HK-2 (cell line): ENCODE measurements around the gene TIGD3.
A peak's percentile ranks its signal among the peaks of the same experiment; 100 is the strongest.

Experiments
- DNase-seq: peaks from one replicate; pipeline ENCODE4 v3.0.0-alpha.2; 2018; ENCODE audit not compliant: unreplicated experiment

Gene TIGD3

DNA sequence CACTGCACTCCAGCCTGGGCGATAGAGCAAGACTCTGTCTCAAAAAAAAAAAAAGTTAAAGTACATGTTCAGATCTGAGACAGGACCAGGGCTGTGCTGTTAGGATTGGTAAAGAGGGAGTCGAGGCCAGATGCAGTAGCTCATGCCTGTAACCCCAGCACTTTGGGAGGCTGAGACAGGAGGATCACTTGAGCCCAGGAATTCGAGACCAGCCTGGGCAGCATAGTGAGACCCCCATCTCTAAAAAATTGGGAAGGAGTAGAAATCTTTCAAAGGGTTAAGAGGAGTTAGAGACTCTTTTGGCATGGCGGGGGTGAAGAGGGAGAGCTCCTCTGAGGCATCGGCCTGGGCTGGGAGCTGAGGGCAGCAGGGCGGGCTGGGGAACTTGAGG is 16.1 kb downstream of the TIGD3 start:
- no peak for DNase-seq

DNA sequence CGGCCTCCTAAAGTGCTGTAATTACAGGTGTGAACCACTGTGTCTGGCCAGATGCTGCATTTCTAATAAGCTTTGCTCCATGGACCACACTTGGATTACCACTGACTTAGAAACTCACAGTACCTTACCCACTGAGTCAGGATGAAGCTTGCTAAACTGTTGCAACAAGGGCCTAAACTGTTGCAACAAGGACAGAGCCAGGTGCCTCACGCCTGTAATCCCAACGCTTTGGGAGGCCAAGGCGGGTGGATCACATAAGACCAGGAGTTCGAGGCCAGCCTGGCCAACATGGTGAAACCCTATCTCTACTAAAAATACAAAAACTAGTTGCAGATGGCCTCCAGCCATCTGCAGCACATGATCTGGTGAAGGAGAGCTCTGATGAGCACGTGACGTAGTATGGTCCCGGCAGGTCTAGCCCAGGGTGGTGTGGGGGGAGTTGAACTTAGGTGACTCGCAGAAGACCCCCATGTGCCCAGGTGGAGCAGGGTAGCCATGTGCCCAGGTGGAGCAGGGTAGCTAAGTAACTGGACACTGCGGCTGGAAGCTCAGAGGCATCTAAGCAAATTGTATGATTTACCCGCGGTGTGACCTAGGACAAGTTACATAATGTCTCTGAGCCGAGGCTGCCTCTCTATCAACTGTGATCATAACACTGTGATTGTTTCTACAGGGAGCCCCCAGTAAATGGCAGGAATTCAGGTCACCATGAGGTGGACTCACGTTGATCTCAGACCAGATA is 19.5 kb downstream of the TIGD3 start:
- no peak for DNase-seq

DNA sequence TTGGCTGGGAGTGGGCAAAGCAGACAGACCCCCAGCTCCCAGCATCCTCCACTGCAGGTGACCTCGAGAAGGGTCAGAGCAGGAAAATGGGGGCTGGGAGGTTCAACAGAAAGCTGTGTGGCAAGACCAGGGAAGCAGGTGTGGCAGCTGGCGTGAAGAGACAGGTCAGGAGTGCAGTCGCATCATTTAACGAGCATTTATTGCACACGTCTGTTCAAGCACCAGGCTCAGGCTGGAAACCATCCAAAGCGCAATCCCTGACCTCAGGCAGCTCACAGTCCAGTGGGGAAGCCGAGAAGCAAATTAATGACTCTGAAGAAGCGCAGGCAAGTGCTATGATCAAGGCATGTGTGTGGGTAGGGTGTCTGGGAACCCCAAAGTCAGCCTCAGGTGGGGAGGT is 20.5 kb downstream of the TIGD3 start:
- DNase-seq, result no peak

DNA sequence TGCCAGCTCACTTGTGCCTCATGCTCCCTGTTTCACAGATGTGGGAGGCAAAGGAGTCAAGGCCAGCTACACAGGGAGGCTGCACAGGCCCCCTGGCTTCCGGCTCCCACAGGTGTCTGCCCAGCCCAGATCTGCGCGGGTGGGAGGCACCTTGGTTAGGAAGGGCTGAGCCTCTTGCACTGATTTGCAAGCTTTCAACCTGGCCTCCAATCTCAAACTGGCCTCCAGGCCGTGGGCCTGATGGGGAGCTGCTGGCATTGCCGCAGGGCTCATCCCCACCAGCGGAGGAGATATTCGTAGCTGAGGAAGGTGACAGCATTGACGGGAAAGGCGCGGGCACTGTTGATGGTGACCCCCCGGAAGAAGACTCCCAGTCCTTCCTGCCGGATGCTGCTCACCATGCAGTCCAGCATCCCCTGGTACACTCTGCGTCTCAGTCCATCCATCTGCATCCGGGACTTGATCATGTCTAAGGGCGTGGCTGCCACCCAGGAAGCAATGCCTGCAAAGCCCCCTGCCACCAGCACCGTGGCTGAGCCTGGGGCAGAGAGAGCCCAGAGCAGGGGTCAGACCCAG is 21.7 kb downstream of the TIGD3 start:
- no peak for DNase-seq

DNA sequence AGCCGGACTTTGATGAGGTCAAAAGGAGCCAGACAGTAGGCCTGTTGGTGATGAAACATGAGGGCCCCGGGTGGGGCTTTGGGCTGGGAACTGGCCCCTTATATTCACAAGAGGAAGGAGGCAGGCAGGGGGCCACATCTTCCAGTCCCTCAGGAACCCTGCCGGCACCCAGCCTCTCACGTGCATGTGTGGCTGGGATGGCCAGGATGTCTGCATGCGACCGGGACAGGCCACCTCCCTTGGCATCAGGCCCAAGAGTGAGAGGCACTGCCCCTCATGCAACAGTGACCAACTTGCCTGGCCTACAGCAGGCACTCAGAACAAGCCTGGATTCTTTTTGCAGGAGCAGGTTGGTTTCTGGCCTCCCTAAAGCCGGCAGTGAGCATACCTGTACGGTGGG is 22.5 kb downstream of the TIGD3 start:
- DNase-seq, result no peak

DNA sequence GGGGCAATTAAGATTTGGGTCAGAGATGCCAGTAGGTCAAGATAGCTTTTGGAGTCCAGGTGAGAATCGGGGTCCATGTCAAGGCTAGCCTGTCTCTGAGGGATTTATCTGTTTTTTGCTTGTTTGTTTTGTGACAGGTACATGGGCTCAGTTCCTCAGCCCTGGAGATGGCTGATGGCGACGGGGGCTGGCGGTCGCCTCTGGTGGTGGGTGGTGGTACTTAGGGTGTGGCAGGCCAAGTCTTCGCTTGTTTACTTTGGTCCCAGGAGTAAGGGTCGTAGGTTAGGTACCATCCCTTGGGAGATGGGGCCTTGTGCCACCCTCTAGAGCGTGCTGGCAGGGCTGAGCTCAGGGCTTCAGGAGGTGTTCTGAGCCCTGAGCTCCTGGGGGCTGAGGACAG is 23.2 kb downstream of the TIGD3 start:
- DNase-seq, result no peak

DNA sequence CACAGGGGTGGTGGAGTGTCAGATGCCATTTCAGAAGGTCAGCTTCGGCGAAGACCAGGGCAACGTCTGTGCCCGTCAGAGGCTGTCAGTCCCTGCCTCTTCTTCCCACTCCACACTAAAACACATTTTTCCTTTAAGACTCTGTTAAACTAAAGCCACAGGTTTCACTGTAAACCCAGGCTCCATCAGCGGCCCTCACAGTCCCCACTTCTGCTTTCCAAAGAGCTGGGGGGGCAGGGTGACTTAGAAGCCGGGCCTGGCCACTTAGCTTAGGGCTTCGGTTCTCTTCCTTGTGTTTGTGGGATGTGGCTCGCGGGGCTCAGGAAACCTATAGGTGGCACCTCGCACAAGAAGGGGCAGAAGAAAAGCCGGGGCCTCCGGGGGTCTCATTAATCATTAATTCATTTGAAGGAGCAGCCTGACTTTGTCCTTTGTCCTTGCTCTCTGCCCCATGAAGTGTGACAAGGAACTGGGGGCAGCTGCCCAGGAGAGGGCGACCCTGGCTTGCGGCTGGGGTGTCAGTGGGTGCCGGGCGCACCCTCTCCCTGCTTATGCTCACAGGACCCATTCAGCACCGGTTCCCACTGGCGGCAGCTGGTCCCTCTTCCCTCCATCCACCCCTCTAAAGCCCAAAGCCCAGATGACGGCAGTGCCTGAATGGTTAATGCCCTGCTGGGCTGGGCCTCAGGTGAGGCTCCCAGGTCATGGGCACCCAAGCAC is 23.8 kb downstream of the TIGD3 start:
- no peak for DNase-seq

DNA sequence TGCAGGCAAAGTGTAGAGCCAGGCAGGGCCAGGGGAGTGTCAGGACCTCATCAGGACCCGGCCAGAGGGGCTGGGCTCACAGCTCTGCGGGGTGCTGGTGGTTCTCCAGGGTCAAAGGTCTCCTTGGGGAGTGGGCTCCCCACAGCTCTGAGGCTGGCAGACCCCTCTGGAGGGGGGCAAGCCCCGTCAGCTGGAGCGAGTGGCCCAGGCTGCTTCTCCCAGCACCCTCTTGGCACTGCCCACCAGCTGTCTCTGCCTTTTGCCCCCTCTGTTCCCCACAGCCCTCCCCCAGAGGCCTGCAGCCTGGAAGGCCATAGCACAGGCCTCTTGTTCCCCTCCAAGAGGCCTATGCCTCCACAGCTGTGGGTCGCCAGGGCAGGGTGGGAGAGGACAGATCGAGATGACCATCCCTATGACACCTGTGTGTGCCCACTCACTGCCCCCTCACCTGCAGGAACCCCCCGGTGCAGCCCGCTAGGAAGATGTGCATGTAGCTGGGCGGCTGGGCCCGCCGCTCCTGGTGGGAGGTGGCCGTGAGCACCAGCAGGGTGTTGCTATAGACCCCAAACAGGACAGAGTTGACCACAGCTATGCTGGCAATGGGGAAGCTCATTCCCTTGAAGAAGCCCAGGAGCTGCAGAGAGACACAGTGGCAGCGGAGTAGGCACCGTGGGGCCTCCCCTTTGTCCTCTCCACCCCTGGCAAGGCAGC is 24.5 kb downstream of the TIGD3 start:
- no peak for DNase-seq

DNA sequence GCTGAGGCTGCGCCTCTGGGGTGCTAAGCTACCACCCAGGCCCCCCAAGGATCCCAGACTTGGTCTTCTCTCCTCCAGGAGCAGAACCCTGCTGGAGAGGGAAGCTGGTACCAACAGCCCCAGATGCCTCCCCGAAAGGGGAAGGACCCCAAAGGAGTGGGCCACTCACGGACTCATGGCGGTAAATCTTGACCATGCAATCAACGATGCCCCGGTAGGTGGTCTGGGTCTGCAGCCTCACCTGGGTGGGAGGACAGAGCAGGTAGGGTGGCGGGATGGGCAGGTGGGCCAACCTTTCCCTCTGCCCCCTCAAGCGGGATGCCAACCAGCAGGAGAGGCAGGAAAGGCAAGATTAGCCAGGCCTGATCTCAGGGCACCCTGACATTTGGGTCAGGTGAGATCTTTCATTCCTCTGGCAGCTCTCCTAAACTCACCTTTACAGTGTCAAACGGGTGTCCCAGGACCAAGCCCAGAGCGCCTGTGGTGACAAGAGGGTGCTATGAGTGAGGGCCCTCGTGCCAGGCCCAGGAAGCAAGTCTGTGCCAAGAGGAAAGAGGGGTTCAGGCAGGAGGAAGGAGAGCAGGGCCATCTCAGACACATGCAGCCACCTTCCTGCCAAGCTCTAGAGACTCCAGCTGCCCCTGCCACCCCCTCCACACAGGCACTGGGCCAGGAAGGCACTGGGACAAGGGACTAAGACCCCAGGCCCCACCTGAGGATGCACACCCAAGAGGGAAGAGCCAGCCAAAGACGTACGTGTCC is 25.3 kb downstream of the TIGD3 start:
- DNase-seq, result no peak

DNA sequence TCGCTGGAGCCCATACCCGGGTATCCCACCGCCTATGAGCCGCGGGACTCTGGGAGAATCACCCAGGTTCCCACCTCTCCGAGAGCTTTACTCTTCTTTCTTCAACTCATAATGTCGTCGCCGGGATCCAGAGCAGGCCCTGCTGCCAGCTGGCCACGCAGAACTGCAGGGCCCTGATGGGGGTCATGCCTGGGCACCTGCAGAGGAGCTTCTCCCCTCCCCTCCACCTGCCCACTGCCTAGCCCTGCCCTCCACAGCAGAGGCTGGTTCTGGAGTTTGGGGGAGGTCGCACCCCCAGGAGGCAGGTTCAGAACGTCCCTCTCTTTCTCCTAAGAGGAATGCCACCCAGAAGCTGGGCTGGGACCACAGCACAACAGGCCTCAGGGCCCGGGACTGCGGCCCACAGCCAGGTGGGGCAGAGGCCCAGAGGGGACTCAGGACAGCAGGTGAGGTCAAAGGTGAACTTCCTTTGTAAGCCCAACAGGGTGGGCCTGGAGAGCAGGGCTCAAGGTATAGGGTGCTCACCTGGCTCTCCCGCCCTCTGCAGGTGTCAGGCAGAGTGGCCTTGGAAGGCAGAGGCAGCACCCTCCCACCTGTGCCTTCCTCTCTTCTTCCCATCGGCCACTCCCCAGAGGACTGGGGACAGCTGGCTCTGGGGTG is 26.0 kb downstream of the TIGD3 start:
- DNase-seq, result no peak

DNA sequence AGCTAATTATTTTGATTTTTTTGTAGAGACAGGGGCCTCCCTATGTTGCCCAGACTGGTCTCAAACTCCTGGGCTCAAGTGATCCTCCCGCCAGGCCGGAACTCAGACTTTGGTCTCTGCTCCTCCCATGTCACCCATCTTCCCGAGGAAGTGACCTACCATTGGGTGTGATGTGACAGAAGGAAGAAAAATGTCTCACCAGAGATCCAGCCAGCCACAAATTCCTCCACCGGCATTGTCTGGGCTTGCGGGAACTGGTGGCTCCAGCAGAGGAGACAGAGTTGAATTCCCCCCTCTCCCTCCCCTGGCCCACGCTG is 27.1 kb downstream of the TIGD3 start:
- no peak for DNase-seq

DNA sequence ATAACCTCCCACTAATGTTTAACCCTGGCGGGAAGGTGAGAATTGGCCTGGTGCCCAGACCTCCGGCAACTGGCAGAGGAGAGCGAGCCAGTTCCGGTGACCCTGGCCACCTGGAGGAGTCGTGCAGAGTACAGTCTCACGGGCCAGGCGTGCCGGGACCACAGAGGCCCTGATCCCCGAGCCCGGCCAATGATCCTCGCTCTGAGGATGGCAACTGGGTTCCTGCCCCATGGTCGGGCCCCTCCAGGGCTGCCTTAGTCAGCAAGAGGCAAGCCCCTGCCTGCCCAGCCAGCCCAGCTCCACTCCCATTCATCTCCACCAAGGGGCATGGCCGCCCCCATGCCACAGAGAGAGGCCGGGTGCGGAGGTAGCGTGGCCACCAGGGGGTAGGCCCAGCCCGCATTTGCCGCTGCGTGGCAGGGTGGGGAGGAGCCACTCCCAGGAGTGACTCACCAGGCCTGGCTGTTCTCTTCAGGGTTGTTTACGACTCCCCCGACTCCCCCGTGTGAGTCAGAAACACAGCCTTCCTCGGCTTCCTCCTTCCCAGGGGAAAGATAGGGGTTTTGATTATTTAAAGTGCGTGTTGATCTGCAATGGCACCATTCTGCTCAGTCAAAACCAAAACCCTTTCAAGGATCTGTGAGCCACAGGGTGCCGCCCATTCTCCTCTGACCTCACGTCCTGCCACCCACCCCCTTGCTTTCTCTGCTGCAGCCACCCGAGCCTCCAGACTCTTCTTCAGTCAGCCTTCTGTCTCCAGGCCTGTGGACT is 27.7 kb downstream of the TIGD3 start, which contains the start of gene SLC25A45:
Gene SLC25A45, minus strand, starts transcription at position 614 of the 771 bp plus-strand sequence. CDS start 695 bp downstream, outside the sequence.
- peak; percentile 94 for DNase-seq

DNA sequence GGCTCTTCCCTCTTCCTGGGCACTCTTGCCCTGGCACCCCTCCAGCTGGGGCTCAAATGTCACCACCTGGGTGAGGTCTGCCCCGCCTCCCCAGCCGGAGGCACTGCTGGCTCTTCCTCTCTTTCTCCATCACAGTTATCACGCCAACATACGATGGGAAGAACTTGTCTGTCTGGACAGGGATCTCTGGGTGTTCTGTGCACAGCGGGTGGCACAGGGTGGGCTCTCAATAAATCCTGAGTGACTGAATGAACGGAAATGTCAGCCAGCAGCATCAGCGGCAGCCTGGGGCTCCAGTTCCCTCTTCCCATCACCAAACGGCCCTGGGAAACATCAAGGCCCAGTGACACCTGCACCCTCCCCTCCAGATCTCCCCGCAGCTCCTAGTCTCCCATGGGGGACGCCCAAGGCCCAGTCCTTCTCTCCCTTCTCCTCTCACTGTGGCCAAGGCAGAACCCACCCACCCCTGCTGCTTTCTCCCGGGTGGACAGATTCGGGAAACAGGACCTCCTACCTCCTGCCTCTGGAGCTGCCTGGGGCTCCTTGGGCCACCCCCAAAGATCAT is 28.3 kb downstream of the TIGD3 start:
- no peak for DNase-seq

DNA sequence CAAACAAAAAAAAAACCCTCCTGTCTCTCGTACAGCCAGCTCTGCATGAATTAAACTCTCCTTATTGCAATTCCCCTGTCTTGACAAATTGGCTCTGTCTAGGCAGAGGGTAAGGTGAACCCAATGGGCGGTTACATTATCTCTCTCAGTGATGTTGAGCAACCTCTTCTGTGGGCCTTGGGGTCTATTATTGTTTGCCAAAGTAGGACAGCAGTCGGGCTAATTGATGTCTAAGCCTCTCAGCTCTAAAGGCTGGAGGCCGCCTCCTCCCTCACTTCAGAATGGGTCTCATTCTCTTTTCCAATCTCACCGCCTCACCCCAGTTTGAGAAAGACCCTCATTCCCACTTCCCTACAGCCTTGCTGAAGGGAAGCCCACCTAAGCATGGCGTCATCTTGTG is 29.2 kb downstream of the TIGD3 start:
- DNase-seq, result no peak

DNA sequence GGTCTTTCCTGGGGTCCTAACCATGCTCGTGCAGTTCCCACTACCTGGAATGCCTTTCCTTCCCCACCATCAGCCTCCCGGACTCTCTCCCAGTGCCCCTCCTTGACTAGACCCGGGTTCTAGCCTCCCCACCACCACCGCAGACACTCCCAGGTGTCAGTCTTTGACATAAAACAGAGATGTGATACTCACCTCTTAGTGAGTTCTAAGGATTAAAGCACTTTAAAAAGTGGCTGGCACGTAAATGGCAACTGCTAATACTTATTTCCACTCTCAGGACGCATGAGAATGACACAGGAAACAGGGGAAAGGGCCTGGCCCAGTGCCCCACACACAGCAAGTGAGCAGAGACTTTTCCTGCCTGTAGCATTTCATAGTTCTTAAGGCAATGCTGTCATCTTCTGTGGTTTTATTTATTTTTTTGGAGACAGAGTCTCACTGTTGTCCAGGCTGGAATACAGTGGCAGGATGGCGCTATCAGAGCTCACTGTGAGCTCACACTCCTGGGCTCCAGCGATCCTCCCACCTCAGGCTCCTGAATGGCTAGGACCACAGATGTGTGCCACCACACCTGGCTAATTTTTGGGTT is 29.8 kb downstream of the TIGD3 start:
- DNase-seq, result no peak

DNA sequence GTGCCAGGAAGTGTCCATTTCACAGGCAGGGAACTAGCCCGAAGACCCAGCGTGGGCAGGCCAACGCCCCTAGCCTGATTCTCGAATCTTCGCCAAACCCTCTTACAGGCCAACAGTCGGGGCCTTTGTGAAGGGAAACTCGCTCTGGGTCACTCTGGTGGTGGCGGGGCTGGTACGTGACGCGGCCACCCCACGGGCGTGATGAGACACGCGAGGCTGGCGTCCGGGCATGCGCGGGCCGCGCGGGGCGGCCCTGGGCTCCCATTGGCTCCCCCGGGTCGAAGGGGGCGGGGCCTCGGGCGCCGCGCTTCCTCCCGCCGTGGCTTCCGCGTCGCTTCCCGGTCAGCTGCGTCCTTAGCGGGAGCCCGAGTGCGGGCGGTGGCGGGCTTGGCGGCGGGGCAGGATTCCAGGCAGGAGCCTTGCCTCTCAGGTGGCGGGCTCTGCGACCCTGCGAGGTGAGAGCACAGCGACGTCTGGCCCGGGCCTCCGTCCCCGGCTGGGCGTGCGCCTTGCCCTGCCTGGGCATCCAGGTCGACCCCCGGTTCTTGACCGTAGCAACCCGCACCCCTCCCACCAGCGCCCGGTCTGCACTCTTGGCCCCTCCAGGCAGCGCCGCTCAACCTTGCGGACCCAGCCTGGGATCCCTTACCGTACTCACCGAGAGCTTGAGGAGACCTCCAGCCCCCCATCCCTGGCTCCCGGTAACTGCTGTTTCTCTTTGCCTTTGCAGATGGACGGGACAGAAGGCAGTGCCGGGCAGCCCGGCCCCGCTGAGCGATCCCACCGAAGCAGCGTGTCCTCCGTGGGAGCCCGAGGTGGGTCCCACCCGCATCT is 32.0 kb downstream of the TIGD3 start, which contains the start of gene FRMD8:
Gene FRMD8, plus strand, starts transcription at position 331 of the 834 bp plus-strand sequence. Its CDS starts 400 bp downstream, at position 731.
- DNase-seq, result peak; percentile 80

DNA sequence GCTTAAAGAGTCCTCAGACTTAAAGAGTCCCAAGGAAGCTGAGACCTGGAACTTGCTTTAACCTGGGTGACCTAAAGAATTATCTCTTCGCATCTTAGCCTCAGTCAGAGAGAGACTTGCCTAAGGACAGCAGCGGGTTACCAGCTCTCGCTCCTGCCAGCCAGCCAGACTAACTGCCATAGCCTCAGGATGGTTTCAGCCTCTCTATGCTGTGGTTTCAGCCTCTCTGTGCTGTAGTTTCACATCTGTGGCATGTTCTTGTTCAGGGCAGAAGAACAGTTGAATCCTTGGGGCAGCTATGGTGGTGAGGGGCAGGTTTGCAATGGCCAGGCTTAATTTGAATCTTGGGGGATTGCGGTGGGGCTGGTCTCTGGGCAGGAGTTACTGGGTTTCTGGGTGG is 34.2 kb downstream of the TIGD3 start:
- DNase-seq, result no peak

DNA sequence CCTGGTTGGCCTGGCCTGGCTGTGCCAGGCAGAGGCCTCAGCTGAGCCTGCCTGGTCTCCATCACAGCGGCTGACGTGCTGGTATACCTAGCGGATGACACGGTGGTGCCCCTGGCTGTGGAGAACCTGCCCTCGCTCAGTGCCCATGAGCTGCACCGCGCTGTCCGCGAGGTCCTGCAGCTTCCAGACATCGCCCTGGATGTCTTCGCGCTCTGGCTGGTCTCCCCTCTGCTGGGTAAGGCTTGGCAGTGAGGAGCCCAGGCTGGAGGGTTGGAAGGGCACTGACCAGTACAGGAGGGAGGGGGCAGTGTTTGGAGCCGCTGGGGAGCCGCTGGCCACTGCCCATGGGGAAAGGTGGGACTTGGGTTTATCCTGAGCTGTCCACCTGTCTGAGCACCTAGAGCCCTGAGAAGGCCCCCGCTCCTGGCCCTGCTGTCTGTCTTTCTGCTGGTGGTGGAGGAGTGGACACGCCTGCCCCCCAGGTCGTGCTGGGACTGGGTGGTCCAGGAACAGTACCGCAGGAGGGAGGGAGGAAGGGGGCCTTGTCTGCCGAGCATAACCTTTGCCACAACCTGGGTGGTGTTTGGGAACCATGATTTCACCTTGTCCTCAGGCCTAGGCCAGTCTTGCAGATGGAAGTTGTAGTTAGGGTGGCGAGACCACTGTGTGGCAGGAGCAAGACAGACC is 34.9 kb downstream of the TIGD3 start:
- no peak for DNase-seq
